Neural cell (in vitro differentiated cells): ENCODE data around the gene ARSI.

Experiments used
- CTCF ChIP-seq: fragments of 450-650 bp; IDR thresholded peaks from 2 replicates; pipeline ENCODE4 v1.5.1; 2014; ENCODE audit warnings: antibody characterized with exemption, mild to moderate bottlenecking, moderate library complexity; ENCODE audit not compliant: poor library complexity, severe bottlenecking
- EZH2 ChIP-seq: fragments of 200-600, 300-800 bp; shearing (Covaris generic), sonication (generic); IDR thresholded peaks from 2 replicates; pipeline ENCODE4 v1.6.1; 2014; ENCODE audit warnings: antibody characterized with exemption, low read length, borderline replicate concordance, mild to moderate bottlenecking; ENCODE audit not compliant: insufficient read depth, poor library complexity, severe bottlenecking
- MXI1 ChIP-seq: fragments of 450-650 bp; conservative IDR thresholded peaks from 2 replicates; pipeline ENCODE4 v1.6.1; 2014; ENCODE audit warnings: antibody characterized with exemption, mild to moderate bottlenecking; ENCODE audit not compliant: poor library complexity, severe bottlenecking

GRCh38 chr5:150303070-150303615 is 438 bp upstream of the ARSI start:
- TF ChIP-seq CTCF: no peak
- TF ChIP-seq EZH2: no peak
- TF ChIP-seq MXI1: no peak
